Measurements from ENCODE around the gene MESP2. TPM values are rescaled to one million over a fixed set of nuclear protein-coding genes. Genes with fewer than 3 reads are reported as not detected.

The MESP2 gene
- polyA plus RNA-seq, 3 donors, result 0.67 TPM; not detected in 2

DNA sequence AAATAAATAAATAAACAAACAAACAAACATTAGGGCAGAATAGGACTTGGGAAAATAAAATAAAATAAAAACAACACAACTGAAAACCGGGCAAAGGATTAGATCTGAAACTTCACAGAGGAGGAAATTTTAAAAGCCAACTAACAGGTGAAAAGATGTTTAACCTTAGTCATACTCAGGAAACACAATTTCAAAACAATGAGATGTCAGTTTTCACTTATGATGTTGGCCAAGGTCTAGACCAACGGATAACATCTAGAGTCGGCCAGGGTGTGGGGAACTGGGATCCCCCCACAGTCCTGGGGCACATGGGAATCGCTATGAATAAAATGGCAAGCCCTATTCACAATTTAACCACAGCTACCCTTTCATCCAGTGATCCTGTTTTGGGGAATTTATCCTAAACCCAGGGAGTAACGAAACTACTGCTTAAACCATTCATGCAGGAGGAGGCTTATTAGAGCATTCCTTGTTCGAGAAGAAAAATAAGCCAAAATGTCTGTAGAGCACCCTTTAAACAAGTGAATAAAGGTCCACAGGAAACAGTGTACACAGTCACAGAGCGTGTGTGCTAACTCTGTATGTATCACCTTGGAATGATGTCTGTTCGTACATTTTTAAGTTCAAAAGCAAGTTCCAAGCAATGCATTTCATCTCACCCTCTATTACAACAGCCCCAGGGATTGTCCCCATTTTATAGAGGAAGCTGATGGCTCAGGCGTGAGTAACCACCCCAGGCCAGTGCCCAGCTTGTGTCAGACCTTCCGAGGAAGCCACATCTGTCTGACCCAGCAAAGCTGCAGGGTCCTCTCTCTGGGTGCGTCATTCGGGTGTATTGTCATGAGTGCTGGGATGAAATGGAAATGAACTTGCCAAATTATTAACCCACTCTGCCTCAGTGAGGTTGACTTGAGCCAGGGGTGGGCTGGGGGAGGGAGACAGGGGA lies 44.8 kb downstream of the MESP2 start:
- Histone ChIP-seq H3K27ac (ENCODE audit: low read depth in 1 of 2, low read length in 2 of 2) (peak overlapping the region; percentile 73 to 93), H2AFZ (ENCODE audit: insufficient read depth, low read depth, low read length, poor library complexity, severe bottlenecking) (no peak overlapping the region), H4K20me1 (ENCODE audit: insufficient read depth, low read length) (no peaks in the 10 kb centered on the region), H3K9ac (ENCODE audit: insufficient read depth, low read length, poor library complexity, severe bottlenecking) (peak overlapping the region; percentile 57), H3K79me2 (ENCODE audit: insufficient read depth, low read length) (no peaks in the 10 kb centered on the region), H3K4me1 (ENCODE audit: control insufficient read depth in 1 of 2, insufficient read depth in 2 of 2, low read length in 2 of 2) (peaks cover 55 to 60% of the 10 kb centered on the region in 2 donors), H3K4me2 (replicated peaks; ENCODE audit: extremely low read depth, low read length, poor library complexity, severe bottlenecking) (peak overlapping the region; percentile 30), H3K9me3 (replicated peaks in 1 of 2; ENCODE audit: control insufficient read depth in 1 of 2, insufficient read depth in 1 of 2, low read length in 2 of 2) (no peaks in the 10 kb centered on the region), H3K4me3 (replicated peaks in 1 of 3; ENCODE audit: low read depth in 2 of 3, low read length in 3 of 3) (no peak overlapping the region), H3K36me3 (replicated peaks in 1 of 2; ENCODE audit: control insufficient read depth in 1 of 2, insufficient read depth in 2 of 2, low read length in 2 of 2) (no peaks in the 10 kb centered on the region), H3K27me3 (ENCODE audit: control insufficient read depth in 2 of 2, insufficient read depth in 2 of 2, low read length in 2 of 2) (no peaks in the 10 kb centered on the region)
- H3K4me1 Mint-ChIP-seq, result peaks cover 55% of the 10 kb centered on the region
- peaks cover 0 to 4% (median 0%) of the 10 kb centered on the region in 7 donors for H3K9me3 Mint-ChIP-seq
- DNase-seq, result peak; percentile 95 to 98 (median 97)
- H3K36me3 Mint-ChIP-seq, result peaks cover 6 to 8% of the 10 kb centered on the region in 2 donors
- peaks cover 0 to 1% (median 0%) of the 10 kb centered on the region in 3 donors for H3K27me3 Mint-ChIP-seq (ENCODE audit: low read depth in 3 of 3)
- intact Hi-C loops (cut with micrococcal nuclease), result loop anchor here (2.0 kb wide), 2 partner anchors 40 to 70 kb away; no protein-coding TSS in a partner anchor
- TF ChIP-seq, protein P1, sequence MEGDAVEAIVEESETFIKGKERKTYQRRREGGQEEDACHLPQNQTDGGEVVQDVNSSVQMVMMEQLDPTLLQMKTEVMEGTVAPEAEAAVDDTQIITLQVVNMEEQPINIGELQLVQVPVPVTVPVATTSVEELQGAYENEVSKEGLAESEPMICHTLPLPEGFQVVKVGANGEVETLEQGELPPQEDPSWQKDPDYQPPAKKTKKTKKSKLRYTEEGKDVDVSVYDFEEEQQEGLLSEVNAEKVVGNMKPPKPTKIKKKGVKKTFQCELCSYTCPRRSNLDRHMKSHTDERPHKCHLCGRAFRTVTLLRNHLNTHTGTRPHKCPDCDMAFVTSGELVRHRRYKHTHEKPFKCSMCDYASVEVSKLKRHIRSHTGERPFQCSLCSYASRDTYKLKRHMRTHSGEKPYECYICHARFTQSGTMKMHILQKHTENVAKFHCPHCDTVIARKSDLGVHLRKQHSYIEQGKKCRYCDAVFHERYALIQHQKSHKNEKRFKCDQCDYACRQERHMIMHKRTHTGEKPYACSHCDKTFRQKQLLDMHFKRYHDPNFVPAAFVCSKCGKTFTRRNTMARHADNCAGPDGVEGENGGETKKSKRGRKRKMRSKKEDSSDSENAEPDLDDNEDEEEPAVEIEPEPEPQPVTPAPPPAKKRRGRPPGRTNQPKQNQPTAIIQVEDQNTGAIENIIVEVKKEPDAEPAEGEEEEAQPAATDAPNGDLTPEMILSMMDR (IDR thresholded peaks at IDR 0.05), result no peak
- peak overlapping the region; percentile 60 to 69 for H3K4me3 Mint-ChIP-seq
- WGBS (ENCODE audit: insufficient coverage), result 28% methylated on average over 6 of the region's 12 CpGs
- peak overlapping the region; percentile 96 to 100 (median 99) for H3K27ac Mint-ChIP-seq

DNA sequence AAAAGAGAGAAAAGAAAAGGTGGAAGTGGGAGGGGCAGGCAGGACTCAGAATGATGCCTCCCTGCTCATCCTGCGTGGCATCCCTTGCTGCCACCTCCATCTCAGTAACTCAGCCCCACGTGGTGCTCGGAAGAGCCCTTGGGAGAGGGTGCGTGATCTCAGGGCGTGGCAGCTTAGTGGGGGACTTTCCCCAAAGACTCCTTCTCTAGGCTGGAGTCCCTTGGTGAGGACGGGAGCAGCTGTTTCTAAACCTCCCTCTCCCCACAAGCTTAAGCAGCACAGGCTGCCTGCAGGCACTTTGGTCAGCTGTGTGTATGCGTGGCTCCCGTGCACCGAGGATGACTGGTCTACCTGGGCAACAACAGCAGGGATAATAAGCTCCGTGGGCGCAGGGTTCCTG lies 45.9 kb downstream of the MESP2 start:
- Histone ChIP-seq H3K27ac (ENCODE audit: low read depth in 1 of 2, low read length in 2 of 2) (peak overlapping the region; percentile 73 to 93), H3K9me3 (replicated peaks in 1 of 2; ENCODE audit: control insufficient read depth in 1 of 2, insufficient read depth in 1 of 2, low read length in 2 of 2) (no peaks in the 10 kb centered on the region), H3K79me2 (ENCODE audit: insufficient read depth, low read length) (no peaks in the 10 kb centered on the region), H3K4me3 (replicated peaks in 1 of 3; ENCODE audit: low read depth in 2 of 3, low read length in 3 of 3) (no peak overlapping the region), H3K9ac (ENCODE audit: insufficient read depth, low read length, poor library complexity, severe bottlenecking) (peak overlapping the region; percentile 57), H3K36me3 (replicated peaks in 1 of 2; ENCODE audit: control insufficient read depth in 1 of 2, insufficient read depth in 2 of 2, low read length in 2 of 2) (no peaks in the 10 kb centered on the region), H2AFZ (ENCODE audit: insufficient read depth, low read depth, low read length, poor library complexity, severe bottlenecking) (no peak overlapping the region), H3K4me1 (ENCODE audit: control insufficient read depth in 1 of 2, insufficient read depth in 2 of 2, low read length in 2 of 2) (peaks cover 66 to 71% of the 10 kb centered on the region in 2 donors), H4K20me1 (ENCODE audit: insufficient read depth, low read length) (no peaks in the 10 kb centered on the region), H3K4me2 (replicated peaks; ENCODE audit: extremely low read depth, low read length, poor library complexity, severe bottlenecking) (peak overlapping the region; percentile 1), H3K27me3 (ENCODE audit: control insufficient read depth in 2 of 2, insufficient read depth in 2 of 2, low read length in 2 of 2) (no peaks in the 10 kb centered on the region)
- DNase-seq, result peak; percentile 60 to 78 (median 73)
- intact Hi-C loops (cut with micrococcal nuclease), result loop anchor here in 1 of 2 donors (2.0 kb wide), 1 partner anchor 15 kb away; no protein-coding TSS in a partner anchor
- Mint-ChIP-seq H3K36me3 (peaks cover 4 to 6% of the 10 kb centered on the region in 2 donors), H3K4me1 (peaks cover 65% of the 10 kb centered on the region), H3K9me3 (no peaks in the 10 kb centered on the region), H3K27me3 (ENCODE audit: low read depth in 3 of 3) (peaks cover 0 to 1% (median 0%) of the 10 kb centered on the region in 3 donors), H3K4me3 (peak overlapping the region in 1 of 2 donors; percentile 39), H3K27ac (peak overlapping the region; percentile 96 to 100 (median 99))
- TF ChIP-seq, protein P1 (IDR thresholded peaks at IDR 0.05), result no peak
- 84% methylated on average over 6 of the region's 11 CpGs for WGBS (ENCODE audit: insufficient coverage)
